Adrenal gland (tissue), 5 donors: ENCODE measurements around the gene KCNT1.

Experiments
- POLR2A ChIP-seq, 2 donors: fragments of 450-650 bp; IDR thresholded peaks; one replicate each; pipeline ENCODE4 v1.6.1; 2017; ENCODE audit warnings: antibody characterized with exemption in 2 of 2, mild to moderate bottlenecking in 2 of 2, moderate library complexity in 1 of 2
- TF ChIP-seq, protein P1 (sequence below), 6 experiments: fragments of 450-650 bp in 4 of 6; fragments of 200-600 bp in 2 of 6; sonication (generic) in 1 of 6; IDR thresholded peaks; 1 replicate in 5 of 6; 2 replicates in 1 of 6; pipeline versions ENCODE4 v1.5.1 to v1.8.0; 2016 to 2021; ENCODE audit warnings: antibody characterized with exemption in 6 of 6, mild to moderate bottlenecking in 2 of 6, moderate library complexity in 1 of 6
- donor health status: DM: no; HTN: no; CAD: no.

DNA sequence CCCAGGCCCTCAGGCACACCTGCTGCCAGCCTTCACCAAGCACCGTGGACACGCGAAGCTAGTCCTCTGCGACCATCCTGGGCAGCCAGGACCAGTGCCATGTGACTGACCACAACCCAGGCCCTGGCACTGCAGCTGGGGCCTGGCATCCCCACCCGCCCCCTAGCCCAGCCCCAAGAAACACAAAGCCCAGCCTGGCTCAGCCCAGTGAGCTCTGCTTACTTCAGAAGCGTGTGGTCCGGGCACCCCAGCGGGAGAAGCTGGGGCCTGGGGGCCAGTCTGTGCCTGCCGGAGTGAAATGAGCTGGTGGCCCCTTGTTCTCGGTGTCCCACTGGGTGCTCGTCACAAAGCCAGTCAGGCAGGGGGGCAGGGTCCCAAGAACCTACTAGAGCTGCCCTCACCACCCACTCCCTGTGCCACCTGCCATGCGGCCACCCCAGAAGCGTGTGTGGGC is 87.9 kb downstream of the KCNT1 start:
- TF ChIP-seq, protein P1, sequence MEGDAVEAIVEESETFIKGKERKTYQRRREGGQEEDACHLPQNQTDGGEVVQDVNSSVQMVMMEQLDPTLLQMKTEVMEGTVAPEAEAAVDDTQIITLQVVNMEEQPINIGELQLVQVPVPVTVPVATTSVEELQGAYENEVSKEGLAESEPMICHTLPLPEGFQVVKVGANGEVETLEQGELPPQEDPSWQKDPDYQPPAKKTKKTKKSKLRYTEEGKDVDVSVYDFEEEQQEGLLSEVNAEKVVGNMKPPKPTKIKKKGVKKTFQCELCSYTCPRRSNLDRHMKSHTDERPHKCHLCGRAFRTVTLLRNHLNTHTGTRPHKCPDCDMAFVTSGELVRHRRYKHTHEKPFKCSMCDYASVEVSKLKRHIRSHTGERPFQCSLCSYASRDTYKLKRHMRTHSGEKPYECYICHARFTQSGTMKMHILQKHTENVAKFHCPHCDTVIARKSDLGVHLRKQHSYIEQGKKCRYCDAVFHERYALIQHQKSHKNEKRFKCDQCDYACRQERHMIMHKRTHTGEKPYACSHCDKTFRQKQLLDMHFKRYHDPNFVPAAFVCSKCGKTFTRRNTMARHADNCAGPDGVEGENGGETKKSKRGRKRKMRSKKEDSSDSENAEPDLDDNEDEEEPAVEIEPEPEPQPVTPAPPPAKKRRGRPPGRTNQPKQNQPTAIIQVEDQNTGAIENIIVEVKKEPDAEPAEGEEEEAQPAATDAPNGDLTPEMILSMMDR (IDR thresholded peaks at IDR 0.05): no peak
- no peak for TF ChIP-seq POLR2A (IDR thresholded peaks at IDR 0.05)
